Stimulated activated CD4-positive, alpha-beta T cell treated with anti-CD3 and anti-CD28 coated beads, Interleukin-4, amount 100 ng/mL, for 1 hour (primary cell): Measurements from ENCODE around the gene SLC35F2.
"Not testable (repeated sequence)": the region's sequence is repeated elsewhere in the genome, so short reads cannot be mapped to it uniquely, and the experiment has no call there.

Source experiments
- DNase-seq: peaks from one replicate; pipeline ENCODE4 v3.0.0-alpha.2; 2020

Gene SLC35F2

GRCh38 chr11:107783121-107783520 lies 75.5 kb downstream of the SLC35F2 start:
- no peak for DNase-seq

GRCh38 chr11:107780775-107781174 lies 77.8 kb downstream of the SLC35F2 start:
- no peak for DNase-seq

- DNase-seq: no peak
These were observed 78.5 kb downstream of the SLC35F2 start for GRCh38 chr11:107780136-107780535.

- no peak for DNase-seq
These were observed 79.6 kb downstream of the SLC35F2 start for GRCh38 chr11:107778839-107779517.

GRCh38 chr11:107777110-107777509 lies 81.5 kb downstream of the SLC35F2 start:
- no peak for DNase-seq

GRCh38 chr11:107776062-107776461 lies 82.5 kb downstream of the SLC35F2 start:
- no peak for DNase-seq

- DNase-seq: no peak
These were observed 88.0 kb downstream of the SLC35F2 start for GRCh38 chr11:107770551-107770951.

GRCh38 chr11:107769189-107769588 lies 89.4 kb downstream of the SLC35F2 start:
- no peak for DNase-seq

GRCh38 chr11:107758719-107759355 lies 99.8 kb downstream of the SLC35F2 start:
- not testable (repeated sequence) for DNase-seq

- no peak for DNase-seq
These were observed 100.9 kb downstream of the SLC35F2 start for GRCh38 chr11:107757661-107758060.

GRCh38 chr11:107756553-107756952 lies 102.0 kb downstream of the SLC35F2 start:
- DNase-seq: no peak

- DNase-seq: no peak
These were observed 105.4 kb downstream of the SLC35F2 start for GRCh38 chr11:107752949-107753822.

- DNase-seq: no peak
These were observed 106.1 kb downstream of the SLC35F2 start for GRCh38 chr11:107752508-107752907.

- no peak for DNase-seq
These were observed 107.5 kb downstream of the SLC35F2 start for GRCh38 chr11:107751082-107751481.

- DNase-seq: no peak
These were observed 108.3 kb downstream of the SLC35F2 start for GRCh38 chr11:107750313-107750712.

- no peak for DNase-seq
These were observed 111.0 kb downstream of the SLC35F2 start for GRCh38 chr11:107747622-107748021.

- DNase-seq: no peak
These were observed 113.9 kb downstream of the SLC35F2 start for GRCh38 chr11:107744736-107745135.

- no peak for DNase-seq
These were observed 115.4 kb downstream of the SLC35F2 start for GRCh38 chr11:107743191-107743590.

GRCh38 chr11:107741044-107741823 lies 117.4 kb downstream of the SLC35F2 start:
- DNase-seq: no peak
